Posterior cingulate gyrus (tissue), 11 donors: ENCODE measurements around the gene TERB1.

Experiments used
- DNase-seq, 10 donors: peaks; one replicate each; pipeline versions ENCODE4 v3.0.0 to v3.0.0-alpha.2; 2020 to 2021; ENCODE audit warnings: mixed read lengths in 3 of 10
- intact Hi-C: fragments of 100-400 bp; cut with DNase I; formaldehyde crosslinking; loops from one replicate; pipeline ENCODE4 v1.15.1; 2023

TERB1 gene

GRCh38 chr16:66751992-66752322 is 49.4 kb downstream of the TERB1 start:
- intact Hi-C loops: loop anchor here (1.0 to 10.0 kb wide), 2 partner anchors 24 to 113 kb away; no protein-coding TSS in a partner anchor
- DNase-seq: no peak

- intact Hi-C loops: loop anchor here (1.0 to 10.0 kb wide), 2 partner anchors 23 to 113 kb away; no protein-coding TSS in a partner anchor
Measured at GRCh38 chr16:66751303-66751991, 49.9 kb downstream of the TERB1 start, which contains the start of gene DYNC1LI2. TSS of gene DYNC1LI2 (minus strand) at chr16:66751609. CDS start at chr16:66751591, 18 bp downstream.

GRCh38 chr16:66751053-66751302 is 50.4 kb downstream of the TERB1 start:
- intact Hi-C loops: loop anchor here (1.0 to 10.0 kb wide), 2 partner anchors 23 to 114 kb away; no protein-coding TSS in a partner anchor
- DNase-seq: no peak

More at GRCh38 chr16:66751303-66751991, 49.9 kb downstream of the TERB1 start, which contains the start of gene DYNC1LI2:
- DNase-seq: peak; percentile 63 to 97 (median 78)

- intact Hi-C loops: loop anchor here (1.0 to 10.0 kb wide), 2 partner anchors 22 to 114 kb away; no protein-coding TSS in a partner anchor
- no peak for DNase-seq
Measured at GRCh38 chr16:66750279-66751052, 50.9 kb downstream of the TERB1 start.

GRCh38 chr16:66746682-66747081 is 54.7 kb downstream of the TERB1 start:
- intact Hi-C loops: no loop called here
- no peak for DNase-seq

GRCh38 chr16:66746048-66746447 is 55.3 kb downstream of the TERB1 start:
- intact Hi-C loops: no loop called here
- no peak for DNase-seq

GRCh38 chr16:66741950-66742808 is 59.2 kb downstream of the TERB1 start:
- intact Hi-C loops: no loop called here
- no peak for DNase-seq

- peak; percentile 81 to 98 (median 90) for DNase-seq
- intact Hi-C loops: no loop called here
Measured at GRCh38 chr16:66741169-66741900, 60.0 kb downstream of the TERB1 start.

- peak in 1 of 10 donors; percentile 59 for DNase-seq
- intact Hi-C loops: no loop called here
Measured at GRCh38 chr16:66740533-66740932, 60.9 kb downstream of the TERB1 start.

- DNase-seq: peak in 1 of 10 donors; percentile 62
- intact Hi-C loops: no loop called here
Measured at GRCh38 chr16:66740010-66740409, 61.4 kb downstream of the TERB1 start.

GRCh38 chr16:66735891-66736290 is 65.5 kb downstream of the TERB1 start:
- intact Hi-C loops: no loop called here
- peak in 2 of 10 donors; percentile 25 to 35 for DNase-seq

GRCh38 chr16:66731101-66731500 is 70.3 kb downstream of the TERB1 start:
- intact Hi-C loops: no loop called here
- peak in 2 of 10 donors; percentile 11 to 66 for DNase-seq

- peak in 1 of 10 donors; percentile 27 for DNase-seq
- intact Hi-C loops: loop anchor here (1.0 kb wide), 1 partner anchor 22 kb away; the partner anchor contains the start of gene DYNC1LI2
Measured at GRCh38 chr16:66728804-66729203, 72.6 kb downstream of the TERB1 start.

- peak in 3 of 10 donors; percentile 14 to 29 (median 17) for DNase-seq
Measured at GRCh38 chr16:66728117-66728787, 73.1 kb downstream of the TERB1 start.

GRCh38 chr16:66720766-66721165 is 80.6 kb downstream of the TERB1 start:
- intact Hi-C loops: no loop called here
- DNase-seq: no peak

More at GRCh38 chr16:66728117-66728787, 73.1 kb downstream of the TERB1 start:
- intact Hi-C loops: loop anchor here (1.0 kb wide), 1 partner anchor 23 kb away; the partner anchor contains the start of gene DYNC1LI2

GRCh38 chr16:66719246-66719645 is 82.1 kb downstream of the TERB1 start:
- no peak for DNase-seq
- intact Hi-C loops: no loop called here

- intact Hi-C loops: loop anchor here (1.0 kb wide), 1 partner anchor 151 kb away; no protein-coding TSS in a partner anchor
- DNase-seq: peak in 1 of 10 donors; percentile 20
Measured at GRCh38 chr16:66717776-66718175, 83.6 kb downstream of the TERB1 start.

GRCh38 chr16:66717112-66717675 is 84.2 kb downstream of the TERB1 start:
- peak in 9 of 10 donors; percentile 31 to 93 (median 63) for DNase-seq

More at GRCh38 chr16:66717112-66717675, 84.2 kb downstream of the TERB1 start:
- intact Hi-C loops: loop anchor here (1.0 kb wide), 1 partner anchor 151 kb away; no protein-coding TSS in a partner anchor
